H1 (cell line): ENCODE results near the gene PPP1R9A. TPM values are rescaled to one million over a fixed set of nuclear protein-coding genes. Genes with fewer than 3 reads are reported as not detected.

Experiments used
- RNF2 ChIP-seq: fragments of 200-900, 300-1000 bp; sonication (generic); IDR thresholded peaks from 2 replicates; pipeline ENCODE4 v1.7.1; 2016; ENCODE audit warnings: borderline replicate concordance, low read depth, mild to moderate bottlenecking, antibody characterized with exemption, low read length; ENCODE audit not compliant: poor library complexity, severe bottlenecking; ENCODE audit errors: missing control alignments
- SAP30 ChIP-seq: fragments of 300-600 bp; sonication (generic); IDR thresholded peaks from 2 replicates; pipeline ENCODE4 v1.7.1; 2012; ENCODE audit warnings: low read length, moderate library complexity, mild to moderate bottlenecking, inconsistent platforms; ENCODE audit not compliant: insufficient read depth, insufficient replicate concordance
- SIX5 ChIP-seq: IDR thresholded peaks from 2 replicates; pipeline ENCODE4 v1.6.1; 2011; ENCODE audit warnings: mild to moderate bottlenecking, low read depth, low read length
- TAF7 ChIP-seq: optimal IDR thresholded peaks from 2 replicates; pipeline ENCODE3; 2011; ENCODE audit warnings: low read depth, mild to moderate bottlenecking, inconsistent platforms, low read length, moderate library complexity, borderline replicate concordance
- polyA plus RNA-seq, 7 experiments: library from polyadenylated mRNA; depleted of rRNA in 3 of 7; stranded (reverse) in 5 of 7; unstranded in 2 of 7; fragments of >200 nt in 5 of 7; fragments of 200-250 nt in 2 of 7; gene quantifications; 1 replicate in 5 of 7; 2 replicates in 1 of 7; 4 replicates in 1 of 7; pipeline versions ENCODE4 v1.2.1 to v1.2.3, GENCODE V29; 2011 to 2013; ENCODE audit warnings: missing spikeins in 2 of 7, mixed read lengths in 2 of 7
- total RNA-seq: library from RNA; stranded (reverse); fragmentation: NEBNext Ultra II Directional; extraction: Animal tissue kit (Norgen Biotek cat#: 25700); gene quantifications from 2 replicates; pipeline ENCODE4 v1.2.1, GENCODE V29; 2021
- TF ChIP-seq, protein P1 (sequence below): fragments of 300-600 bp; sonication (generic); IDR thresholded peaks from 2 replicates; pipeline ENCODE4 v1.7.1; 2012; ENCODE audit warnings: low read length, moderate library complexity, mild to moderate bottlenecking, inconsistent platforms; ENCODE audit not compliant: insufficient replicate concordance
- TF ChIP-seq, protein P2 (sequence below): IDR thresholded peaks from 2 replicates; pipeline ENCODE4 v1.6.1; 2012; ENCODE audit warnings: inconsistent platforms

PPP1R9A gene
- total and polyA plus RNA-seq, 2 of the 8 experiments (the other 6 are each of a cell fraction or from before 2014, with no cell fraction given) = 3.0 to 20.3 TPM

DNA sequence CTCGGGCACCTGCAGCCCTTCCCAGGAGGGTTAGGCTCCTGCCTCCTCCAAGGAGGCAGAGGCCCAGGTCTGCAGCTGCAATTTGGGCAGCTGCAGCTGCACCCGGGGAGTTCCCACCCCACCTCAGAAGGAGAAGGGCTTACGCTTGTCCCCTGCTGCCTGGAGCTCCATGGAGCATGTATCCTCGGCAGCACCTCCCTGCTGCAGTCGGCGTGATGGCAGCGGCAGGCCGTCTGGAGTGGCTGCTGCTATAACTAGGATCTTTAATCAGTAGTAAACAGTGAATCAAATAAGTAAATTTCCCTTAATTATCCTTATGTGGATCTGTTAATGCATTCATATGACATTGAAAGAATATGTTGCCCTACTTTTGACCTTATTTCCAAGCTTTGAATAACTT, 250.0 kb downstream of the PPP1R9A start (continued):
- TF ChIP-seq, protein P1, sequence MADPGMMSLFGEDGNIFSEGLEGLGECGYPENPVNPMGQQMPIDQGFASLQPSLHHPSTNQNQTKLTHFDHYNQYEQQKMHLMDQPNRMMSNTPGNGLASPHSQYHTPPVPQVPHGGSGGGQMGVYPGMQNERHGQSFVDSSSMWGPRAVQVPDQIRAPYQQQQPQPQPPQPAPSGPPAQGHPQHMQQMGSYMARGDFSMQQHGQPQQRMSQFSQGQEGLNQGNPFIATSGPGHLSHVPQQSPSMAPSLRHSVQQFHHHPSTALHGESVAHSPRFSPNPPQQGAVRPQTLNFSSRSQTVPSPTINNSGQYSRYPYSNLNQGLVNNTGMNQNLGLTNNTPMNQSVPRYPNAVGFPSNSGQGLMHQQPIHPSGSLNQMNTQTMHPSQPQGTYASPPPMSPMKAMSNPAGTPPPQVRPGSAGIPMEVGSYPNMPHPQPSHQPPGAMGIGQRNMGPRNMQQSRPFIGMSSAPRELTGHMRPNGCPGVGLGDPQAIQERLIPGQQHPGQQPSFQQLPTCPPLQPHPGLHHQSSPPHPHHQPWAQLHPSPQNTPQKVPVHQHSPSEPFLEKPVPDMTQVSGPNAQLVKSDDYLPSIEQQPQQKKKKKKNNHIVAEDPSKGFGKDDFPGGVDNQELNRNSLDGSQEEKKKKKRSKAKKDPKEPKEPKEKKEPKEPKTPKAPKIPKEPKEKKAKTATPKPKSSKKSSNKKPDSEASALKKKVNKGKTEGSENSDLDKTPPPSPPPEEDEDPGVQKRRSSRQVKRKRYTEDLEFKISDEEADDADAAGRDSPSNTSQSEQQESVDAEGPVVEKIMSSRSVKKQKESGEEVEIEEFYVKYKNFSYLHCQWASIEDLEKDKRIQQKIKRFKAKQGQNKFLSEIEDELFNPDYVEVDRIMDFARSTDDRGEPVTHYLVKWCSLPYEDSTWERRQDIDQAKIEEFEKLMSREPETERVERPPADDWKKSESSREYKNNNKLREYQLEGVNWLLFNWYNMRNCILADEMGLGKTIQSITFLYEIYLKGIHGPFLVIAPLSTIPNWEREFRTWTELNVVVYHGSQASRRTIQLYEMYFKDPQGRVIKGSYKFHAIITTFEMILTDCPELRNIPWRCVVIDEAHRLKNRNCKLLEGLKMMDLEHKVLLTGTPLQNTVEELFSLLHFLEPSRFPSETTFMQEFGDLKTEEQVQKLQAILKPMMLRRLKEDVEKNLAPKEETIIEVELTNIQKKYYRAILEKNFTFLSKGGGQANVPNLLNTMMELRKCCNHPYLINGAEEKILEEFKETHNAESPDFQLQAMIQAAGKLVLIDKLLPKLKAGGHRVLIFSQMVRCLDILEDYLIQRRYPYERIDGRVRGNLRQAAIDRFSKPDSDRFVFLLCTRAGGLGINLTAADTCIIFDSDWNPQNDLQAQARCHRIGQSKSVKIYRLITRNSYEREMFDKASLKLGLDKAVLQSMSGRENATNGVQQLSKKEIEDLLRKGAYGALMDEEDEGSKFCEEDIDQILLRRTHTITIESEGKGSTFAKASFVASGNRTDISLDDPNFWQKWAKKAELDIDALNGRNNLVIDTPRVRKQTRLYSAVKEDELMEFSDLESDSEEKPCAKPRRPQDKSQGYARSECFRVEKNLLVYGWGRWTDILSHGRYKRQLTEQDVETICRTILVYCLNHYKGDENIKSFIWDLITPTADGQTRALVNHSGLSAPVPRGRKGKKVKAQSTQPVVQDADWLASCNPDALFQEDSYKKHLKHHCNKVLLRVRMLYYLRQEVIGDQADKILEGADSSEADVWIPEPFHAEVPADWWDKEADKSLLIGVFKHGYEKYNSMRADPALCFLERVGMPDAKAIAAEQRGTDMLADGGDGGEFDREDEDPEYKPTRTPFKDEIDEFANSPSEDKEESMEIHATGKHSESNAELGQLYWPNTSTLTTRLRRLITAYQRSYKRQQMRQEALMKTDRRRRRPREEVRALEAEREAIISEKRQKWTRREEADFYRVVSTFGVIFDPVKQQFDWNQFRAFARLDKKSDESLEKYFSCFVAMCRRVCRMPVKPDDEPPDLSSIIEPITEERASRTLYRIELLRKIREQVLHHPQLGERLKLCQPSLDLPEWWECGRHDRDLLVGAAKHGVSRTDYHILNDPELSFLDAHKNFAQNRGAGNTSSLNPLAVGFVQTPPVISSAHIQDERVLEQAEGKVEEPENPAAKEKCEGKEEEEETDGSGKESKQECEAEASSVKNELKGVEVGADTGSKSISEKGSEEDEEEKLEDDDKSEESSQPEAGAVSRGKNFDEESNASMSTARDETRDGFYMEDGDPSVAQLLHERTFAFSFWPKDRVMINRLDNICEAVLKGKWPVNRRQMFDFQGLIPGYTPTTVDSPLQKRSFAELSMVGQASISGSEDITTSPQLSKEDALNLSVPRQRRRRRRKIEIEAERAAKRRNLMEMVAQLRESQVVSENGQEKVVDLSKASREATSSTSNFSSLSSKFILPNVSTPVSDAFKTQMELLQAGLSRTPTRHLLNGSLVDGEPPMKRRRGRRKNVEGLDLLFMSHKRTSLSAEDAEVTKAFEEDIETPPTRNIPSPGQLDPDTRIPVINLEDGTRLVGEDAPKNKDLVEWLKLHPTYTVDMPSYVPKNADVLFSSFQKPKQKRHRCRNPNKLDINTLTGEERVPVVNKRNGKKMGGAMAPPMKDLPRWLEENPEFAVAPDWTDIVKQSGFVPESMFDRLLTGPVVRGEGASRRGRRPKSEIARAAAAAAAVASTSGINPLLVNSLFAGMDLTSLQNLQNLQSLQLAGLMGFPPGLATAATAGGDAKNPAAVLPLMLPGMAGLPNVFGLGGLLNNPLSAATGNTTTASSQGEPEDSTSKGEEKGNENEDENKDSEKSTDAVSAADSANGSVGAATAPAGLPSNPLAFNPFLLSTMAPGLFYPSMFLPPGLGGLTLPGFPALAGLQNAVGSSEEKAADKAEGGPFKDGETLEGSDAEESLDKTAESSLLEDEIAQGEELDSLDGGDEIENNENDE = no peak
- TF ChIP-seq SIX5 (no peak), SAP30 (no peak), TAF7 (no peak), RNF2 (no peak)
- TF ChIP-seq, protein P2, sequence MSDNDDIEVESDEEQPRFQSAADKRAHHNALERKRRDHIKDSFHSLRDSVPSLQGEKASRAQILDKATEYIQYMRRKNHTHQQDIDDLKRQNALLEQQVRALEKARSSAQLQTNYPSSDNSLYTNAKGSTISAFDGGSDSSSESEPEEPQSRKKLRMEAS = no peak
